K562 (cell line): Measurements from ENCODE around the gene ZNF408. TPM values are rescaled to one million over a fixed set of nuclear protein-coding genes. Genes with fewer than 3 reads are reported as not detected.

Experiments
- ARHGAP35 ChIP-seq: fragments of 450-650 bp; IDR thresholded peaks from 2 replicates; pipeline ENCODE4 v1.6.1; 2018; ENCODE audit not compliant: partially characterized antibody
- COPS2 ChIP-seq: fragments of 450-650 bp; conservative IDR thresholded peaks from 2 replicates; pipeline ENCODE4 v1.6.1; 2016; ENCODE audit warnings: mild to moderate bottlenecking, moderate library complexity
- ERF ChIP-seq: fragments of 450-650 bp; formaldehyde crosslinking; IDR thresholded peaks from 2 replicates; pipeline ENCODE4 v1.4.0; 2020; ENCODE audit warnings: mild to moderate bottlenecking, mixed read lengths
- HEY1 ChIP-seq: fragments of 250-450 bp; sonication (Bioruptor Pico); IDR thresholded peaks from 2 replicates; pipeline ENCODE4 v1.5.0; 2020; ENCODE audit warnings: mild to moderate bottlenecking, moderate library complexity, borderline replicate concordance
- HMGN3 ChIP-seq: IDR thresholded peaks from 2 replicates; pipeline ENCODE4 v1.6.1; 2011; ENCODE audit warnings: borderline replicate concordance, low read depth, mild to moderate bottlenecking, mixed read lengths, low read length; ENCODE audit not compliant: insufficient read length; ENCODE audit errors: extremely low read depth
- LARP7 ChIP-seq: fragments of 450-650 bp; IDR thresholded peaks from 2 replicates; pipeline ENCODE4 v1.6.1; 2016
- MCM3 ChIP-seq: fragments of 450-650 bp; IDR thresholded peaks from 2 replicates; pipeline ENCODE4 v1.6.1; 2016
- MTA3 ChIP-seq: fragments of 450-650 bp; formaldehyde crosslinking; IDR thresholded peaks from 2 replicates; pipeline ENCODE4 v1.6.1; 2017; ENCODE audit warnings: mild to moderate bottlenecking, borderline replicate concordance
- NONO ChIP-seq, 2 experiments: fragments of 200-400 bp in 1 of 2; fragments of 450-650 bp in 1 of 2; formaldehyde crosslinking in 1 of 2; IDR thresholded peaks; 2 replicates each; pipeline ENCODE4 v1.6.1; 2017; ENCODE audit warnings: low read depth in 2 of 2, mild to moderate bottlenecking in 2 of 2, moderate library complexity in 2 of 2, low read length in 1 of 2
- POLR2G ChIP-seq: fragments of 200-400 bp; formaldehyde crosslinking; IDR thresholded peaks from 2 replicates; pipeline ENCODE4 v1.6.1; 2017; ENCODE audit warnings: low read depth, mild to moderate bottlenecking, antibody characterized with exemption, low read length, moderate library complexity
- SIN3B ChIP-seq: fragments of 450-650 bp; IDR thresholded peaks from 2 replicates; pipeline ENCODE4 v1.6.1; 2017; ENCODE audit warnings: low read depth, mild to moderate bottlenecking, moderate library complexity
- SMARCC2 ChIP-seq: fragments of 450-650 bp; IDR thresholded peaks from 2 replicates; pipeline ENCODE4 v1.6.1; 2017; ENCODE audit warnings: antibody characterized with exemption, moderate library complexity, mild to moderate bottlenecking, low read depth
- SMARCE1 ChIP-seq: fragments of 450-650 bp; IDR thresholded peaks from 2 replicates; pipeline ENCODE4 v1.7.1; 2016; ENCODE audit warnings: mild to moderate bottlenecking
- ZKSCAN1 ChIP-seq: fragments of 150-350 bp; IDR thresholded peaks from 2 replicates; pipeline ENCODE4 v1.6.1; 2016; ENCODE audit warnings: low read depth, low read length
- ZNF431 ChIP-seq: sonication (generic); formaldehyde crosslinking; IDR thresholded peaks from 2 replicates; pipeline ENCODE4 v1.8.0; 2022; ENCODE audit warnings: mild to moderate bottlenecking, missing genetic modification reagents
- polyA plus RNA-seq, 8 experiments: library from polyadenylated mRNA; depleted of rRNA in 4 of 8; stranded (reverse) in 5 of 8; unstranded in 3 of 8; fragments of >200 nt; fragmentation: Nextera tagmentation in 2 of 8; fragmentation: Illumina TruSeq in 1 of 8; extraction: Ambion mirVana in 2 of 8; extraction: Trizol in 1 of 8; gene quantifications; 2 replicates each; pipeline versions ENCODE4 v1.2.1 to v1.2.3, GENCODE V29; 2011 to 2014; ENCODE audit warnings: inconsistent platforms in 1 of 8, missing spikeins in 1 of 8
- total RNA-seq, 7 experiments: library from RNA; depleted of rRNA in 6 of 7; stranded (reverse); fragments of >200 nt in 6 of 7; fragmentation: Illumina TruSeq in 2 of 7; extraction: Trizol in 2 of 7; gene quantifications; 2 replicates each; pipeline versions ENCODE4 v1.2.1 to v1.2.3, GENCODE V29; 2011 to 2021; ENCODE audit warnings: low replicate concordance in 1 of 7
- TF ChIP-seq, protein P1 (sequence below): fragments of 250-450 bp; sonication (Bioruptor Pico); IDR thresholded peaks from 2 replicates; pipeline ENCODE4 v1.8.0; 2021; ENCODE audit warnings: borderline replicate concordance, mild to moderate bottlenecking, moderate library complexity; ENCODE audit not compliant: poor library complexity, severe bottlenecking
- TF ChIP-seq, protein P2 (sequence below): fragments of 200-800 bp; sonication (Bioruptor generic); IDR thresholded peaks from 2 replicates; pipeline ENCODE4 v1.6.1; 2017; ENCODE audit warnings: missing genetic modification characterization, missing compliant biosample characterization
- TF ChIP-seq, protein P3 (sequence below): fragments of 450-650 bp; IDR thresholded peaks from 2 replicates; pipeline ENCODE4 v1.6.1; 2016; ENCODE audit warnings: low read depth

The ZNF408 gene
- total and polyA plus RNA-seq, 9 of the 15 experiments (the other 6 are each of a cell fraction or from before 2014, with no cell fraction given): 0.15 to 18.4 (median 7.4) TPM

DNA sequence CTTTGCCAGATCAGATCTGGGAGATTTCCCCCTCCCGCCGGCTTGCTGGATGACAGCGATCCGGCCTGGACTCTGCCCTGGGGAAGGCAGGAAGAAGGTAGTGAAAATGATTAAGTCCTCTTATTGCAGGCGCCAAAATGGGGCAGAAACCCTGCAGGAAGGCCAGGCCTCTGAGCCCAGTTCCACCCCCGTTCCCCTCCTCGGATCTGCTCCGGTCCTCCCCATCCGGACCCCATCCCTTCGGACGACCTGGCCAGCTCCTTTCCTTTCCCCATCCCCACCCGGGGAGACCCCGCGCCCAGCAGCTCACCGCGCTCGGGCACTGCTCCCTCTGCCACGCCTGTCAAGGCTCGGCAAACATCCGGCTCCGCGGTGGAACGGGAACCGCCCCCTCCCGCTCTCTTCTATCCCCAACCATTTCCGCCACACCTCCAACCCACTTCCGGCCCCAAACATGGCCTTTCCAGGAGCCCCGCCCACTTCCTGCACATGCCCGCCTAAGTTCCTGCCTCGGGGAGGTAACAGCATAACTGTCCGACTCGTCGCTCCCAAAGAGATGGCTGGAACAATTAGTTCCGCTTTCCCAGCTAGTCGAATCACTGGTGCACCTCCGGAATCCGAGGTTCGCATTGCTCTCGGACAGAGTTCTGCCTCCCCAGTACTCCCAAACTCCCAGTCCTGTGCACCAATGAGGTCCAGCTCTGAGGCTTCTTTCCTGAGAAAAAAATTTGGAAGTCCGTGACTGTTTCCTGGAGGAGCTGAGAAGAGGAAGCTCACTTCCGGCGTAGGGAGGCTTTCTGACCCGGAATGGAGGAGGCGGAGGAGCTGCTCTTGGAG, at the start of gene ZNF408, which contains the start of gene ARHGAP1 (continued):
- TF ChIP-seq HEY1 (CRISPR knock-in tag): 0 out of 2 replicates have a peak, but pooled peaks have one; percentile 65
- no peak for TF ChIP-seq COPS2
- TF ChIP-seq LARP7: no peak
- TF ChIP-seq, protein P1, sequence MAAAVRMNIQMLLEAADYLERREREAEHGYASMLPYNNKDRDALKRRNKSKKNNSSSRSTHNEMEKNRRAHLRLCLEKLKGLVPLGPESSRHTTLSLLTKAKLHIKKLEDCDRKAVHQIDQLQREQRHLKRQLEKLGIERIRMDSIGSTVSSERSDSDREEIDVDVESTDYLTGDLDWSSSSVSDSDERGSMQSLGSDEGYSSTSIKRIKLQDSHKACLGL (CRISPR knock-in tag): no peak
- no peak for TF ChIP-seq ARHGAP35
- TF ChIP-seq MTA3: peak; percentile 91; the same call in 1 of the 2 replicates
- TF ChIP-seq HMGN3: peak; percentile 39
- TF ChIP-seq SIN3B: peak; percentile 98
- TF ChIP-seq ERF (CRISPR knock-in tag): 0 out of 2 replicates have a peak, but pooled peaks have one; percentile 63
- TF ChIP-seq, protein P2, sequence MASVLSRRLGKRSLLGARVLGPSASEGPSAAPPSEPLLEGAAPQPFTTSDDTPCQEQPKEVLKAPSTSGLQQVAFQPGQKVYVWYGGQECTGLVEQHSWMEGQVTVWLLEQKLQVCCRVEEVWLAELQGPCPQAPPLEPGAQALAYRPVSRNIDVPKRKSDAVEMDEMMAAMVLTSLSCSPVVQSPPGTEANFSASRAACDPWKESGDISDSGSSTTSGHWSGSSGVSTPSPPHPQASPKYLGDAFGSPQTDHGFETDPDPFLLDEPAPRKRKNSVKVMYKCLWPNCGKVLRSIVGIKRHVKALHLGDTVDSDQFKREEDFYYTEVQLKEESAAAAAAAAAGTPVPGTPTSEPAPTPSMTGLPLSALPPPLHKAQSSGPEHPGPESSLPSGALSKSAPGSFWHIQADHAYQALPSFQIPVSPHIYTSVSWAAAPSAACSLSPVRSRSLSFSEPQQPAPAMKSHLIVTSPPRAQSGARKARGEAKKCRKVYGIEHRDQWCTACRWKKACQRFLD (CRISPR knock-in tag): no peak; the same call in 1 of the 2 replicates
- TF ChIP-seq, protein P3, sequence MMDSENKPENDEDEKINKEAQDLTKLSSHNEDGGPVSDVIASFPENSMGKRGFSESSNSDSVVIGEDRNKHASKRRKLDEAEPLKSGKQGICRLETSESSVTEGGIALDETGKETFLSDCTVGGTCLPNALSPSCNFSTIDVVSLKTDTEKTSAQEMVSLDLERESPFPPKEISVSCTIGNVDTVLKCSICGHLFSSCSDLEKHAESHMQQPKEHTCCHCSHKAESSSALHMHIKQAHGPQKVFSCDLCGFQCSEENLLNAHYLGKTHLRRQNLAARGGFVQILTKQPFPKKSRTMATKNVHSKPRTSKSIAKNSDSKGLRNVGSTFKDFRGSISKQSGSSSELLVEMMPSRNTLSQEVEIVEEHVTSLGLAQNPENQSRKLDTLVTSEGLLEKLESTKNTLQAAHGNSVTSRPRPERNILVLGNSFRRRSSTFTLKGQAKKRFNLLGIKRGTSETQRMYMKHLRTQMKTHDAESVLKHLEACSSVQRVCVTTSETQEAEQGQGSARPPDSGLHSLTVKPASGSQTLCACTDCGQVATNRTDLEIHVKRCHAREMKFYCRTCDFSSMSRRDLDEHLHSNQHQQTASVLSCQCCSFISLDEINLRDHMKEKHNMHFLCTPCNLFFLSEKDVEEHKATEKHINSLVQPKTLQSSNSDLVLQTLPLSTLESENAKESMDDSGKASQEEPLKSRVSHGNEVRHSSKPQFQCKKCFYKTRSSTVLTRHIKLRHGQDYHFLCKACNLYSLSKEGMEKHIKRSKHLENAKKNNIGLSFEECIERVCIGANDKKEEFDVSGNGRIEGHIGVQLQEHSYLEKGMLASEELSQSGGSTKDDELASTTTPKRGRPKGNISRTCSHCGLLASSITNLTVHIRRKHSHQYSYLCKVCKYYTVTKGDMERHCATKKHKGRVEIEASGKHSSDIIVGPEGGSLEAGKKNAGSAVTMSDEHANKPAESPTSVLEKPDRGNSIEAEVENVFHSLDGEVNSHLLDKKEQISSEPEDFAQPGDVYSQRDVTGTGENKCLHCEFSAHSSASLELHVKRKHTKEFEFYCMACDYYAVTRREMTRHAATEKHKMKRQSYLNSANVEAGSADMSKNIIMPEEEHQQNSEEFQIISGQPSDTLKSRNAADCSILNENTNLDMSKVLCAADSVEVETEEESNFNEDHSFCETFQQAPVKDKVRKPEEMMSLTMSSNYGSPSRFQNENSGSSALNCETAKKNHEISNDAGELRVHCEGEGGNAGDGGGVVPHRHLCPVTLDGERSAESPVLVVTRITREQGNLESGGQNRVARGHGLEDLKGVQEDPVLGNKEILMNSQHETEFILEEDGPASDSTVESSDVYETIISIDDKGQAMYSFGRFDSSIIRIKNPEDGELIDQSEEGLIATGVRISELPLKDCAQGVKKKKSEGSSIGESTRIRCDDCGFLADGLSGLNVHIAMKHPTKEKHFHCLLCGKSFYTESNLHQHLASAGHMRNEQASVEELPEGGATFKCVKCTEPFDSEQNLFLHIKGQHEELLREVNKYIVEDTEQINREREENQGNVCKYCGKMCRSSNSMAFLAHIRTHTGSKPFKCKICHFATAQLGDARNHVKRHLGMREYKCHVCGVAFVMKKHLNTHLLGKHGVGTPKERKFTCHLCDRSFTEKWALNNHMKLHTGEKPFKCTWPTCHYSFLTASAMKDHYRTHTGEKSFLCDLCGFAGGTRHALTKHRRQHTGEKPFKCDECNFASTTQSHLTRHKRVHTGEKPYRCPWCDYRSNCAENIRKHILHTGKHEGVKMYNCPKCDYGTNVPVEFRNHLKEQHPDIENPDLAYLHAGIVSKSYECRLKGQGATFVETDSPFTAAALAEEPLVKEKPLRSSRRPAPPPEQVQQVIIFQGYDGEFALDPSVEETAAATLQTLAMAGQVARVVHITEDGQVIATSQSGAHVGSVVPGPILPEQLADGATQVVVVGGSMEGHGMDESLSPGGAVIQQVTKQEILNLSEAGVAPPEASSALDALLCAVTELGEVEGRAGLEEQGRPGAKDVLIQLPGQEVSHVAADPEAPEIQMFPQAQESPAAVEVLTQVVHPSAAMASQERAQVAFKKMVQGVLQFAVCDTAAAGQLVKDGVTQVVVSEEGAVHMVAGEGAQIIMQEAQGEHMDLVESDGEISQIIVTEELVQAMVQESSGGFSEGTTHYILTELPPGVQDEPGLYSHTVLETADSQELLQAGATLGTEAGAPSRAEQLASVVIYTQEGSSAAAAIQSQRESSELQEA: no peak
- no peak for TF ChIP-seq SMARCE1
- peak; percentile 68; the same call in 1 of the 2 replicates for TF ChIP-seq ZKSCAN1
- no peak for TF ChIP-seq ZNF431 (CRISPR knock-in tag)
- TF ChIP-seq MCM3: no peak
- no peak for TF ChIP-seq SMARCC2
- TF ChIP-seq POLR2G: peak; percentile 99
- TF ChIP-seq NONO (IDR thresholded peaks at IDR 0.05; ENCODE audit: low read depth in 2 of 2, low read length in 1 of 2): 0 out of 4 replicates have a peak, but pooled peaks of 1 of the 2 experiments have one; percentile 47
